GM19395 (cell line): Measurements from ENCODE around the gene PDHX.
A peak's percentile ranks its signal among the peaks of the same experiment; 100 is the strongest.
"Not testable (repeated sequence)": the region's sequence is repeated elsewhere in the genome, so short reads cannot be mapped to it uniquely, and the experiment has no call there.

ENCODE experiments used
- ATAC-seq: cut with Tn5 transposase; IDR thresholded peaks from one replicate; pipeline ENCODE4 v1.9.1; 2021; ENCODE audit warnings: mild to moderate bottlenecking, moderate library complexity; ENCODE audit not compliant: unreplicated experiment

PDHX gene

GRCh38 chr11:34909955-34910354 lies 6.5 kb upstream of the PDHX start:
- ATAC-seq, result no peak

- ATAC-seq, result no peak
Observed at GRCh38 chr11:34910817-34911216, 5.6 kb upstream of the PDHX start.

- no peak for ATAC-seq
Observed at GRCh38 chr11:34911676-34912075, 4.7 kb upstream of the PDHX start.

GRCh38 chr11:34913556-34913955 lies 2.9 kb upstream of the PDHX start:
- not testable (repeated sequence) for ATAC-seq

- peak; percentile 15 for ATAC-seq
Observed at GRCh38 chr11:34915136-34916014, 1.0 kb upstream of the PDHX start.

GRCh38 chr11:34916843-34917770 lies 689 bp downstream of the PDHX start:
- ATAC-seq, result peak; percentile 41

GRCh38 chr11:34921156-34921555 lies 4.7 kb downstream of the PDHX start:
- ATAC-seq, result no peak

GRCh38 chr11:34924714-34925113 lies 8.3 kb downstream of the PDHX start:
- ATAC-seq, result no peak

GRCh38 chr11:34926101-34926830 lies 9.8 kb downstream of the PDHX start:
- ATAC-seq, result no peak

GRCh38 chr11:34926831-34927132 lies 10.4 kb downstream of the PDHX start:
- ATAC-seq, result no peak

- ATAC-seq, result no peak
Observed at GRCh38 chr11:34928268-34928959, 12.0 kb downstream of the PDHX start.

GRCh38 chr11:34928960-34929680 lies 12.7 kb downstream of the PDHX start:
- no peak for ATAC-seq

- ATAC-seq, result no peak
Observed at GRCh38 chr11:34929794-34930763, 13.7 kb downstream of the PDHX start.

GRCh38 chr11:34936945-34937629 lies 20.7 kb downstream of the PDHX start:
- ATAC-seq, result no peak

GRCh38 chr11:34938611-34939010 lies 22.2 kb downstream of the PDHX start:
- ATAC-seq, result no peak

GRCh38 chr11:34940026-34940677 lies 23.7 kb downstream of the PDHX start:
- ATAC-seq, result no peak

GRCh38 chr11:34941688-34942087 lies 25.3 kb downstream of the PDHX start:
- ATAC-seq, result no peak

GRCh38 chr11:34944692-34945091 lies 28.3 kb downstream of the PDHX start:
- no peak for ATAC-seq
